ENCODE results near the gene COL4A4.

- no peak for TF ChIP-seq CTCF (IDR thresholded peaks at IDR 0.05)
- TF ChIP-seq POLR2A (IDR thresholded peaks at IDR 0.05): no peak
These were observed 210.2 kb downstream of the COL4A4 start for GRCh38 chr2:226953826-226954225.

Measured in Peyer's patch (tissue), 4 donors.